NAMALWA (cell line): ENCODE data around the gene RAB3C.
"Not testable (repeated sequence)": the region's sequence is repeated elsewhere in the genome, so short reads cannot be mapped to it uniquely, and the experiment has no call there.

Experiments used
- DNase-seq: peaks from one replicate; pipeline ENCODE4 v3.0.0-alpha.2; 2015; ENCODE audit warnings: low spot score

The RAB3C gene

GRCh38 chr5:58582803-58583491, at the start of gene RAB3C:
Gene RAB3C, plus strand, starts transcription at chr5:58583075. Its CDS starts 134 bp downstream, at chr5:58583209.
- DNase-seq: no peak

- DNase-seq: not testable (repeated sequence)
Observed at GRCh38 chr5:58541935-58542334, 40.9 kb upstream of the RAB3C start.

GRCh38 chr5:58542709-58543108, 40.2 kb upstream of the RAB3C start:
- no peak for DNase-seq

GRCh38 chr5:58543723-58544122, 39.2 kb upstream of the RAB3C start:
- no peak for DNase-seq

- no peak for DNase-seq
Observed at GRCh38 chr5:58544195-58544594, 38.7 kb upstream of the RAB3C start.

GRCh38 chr5:58544926-58545325, 37.9 kb upstream of the RAB3C start:
- DNase-seq: no peak

GRCh38 chr5:58545912-58546311, 37.0 kb upstream of the RAB3C start:
- DNase-seq: no peak

GRCh38 chr5:58548068-58548467, 34.8 kb upstream of the RAB3C start:
- no peak for DNase-seq

GRCh38 chr5:58551492-58551891, 31.4 kb upstream of the RAB3C start:
- DNase-seq: no peak

GRCh38 chr5:58557665-58558338, 25.1 kb upstream of the RAB3C start:
- not testable (repeated sequence) for DNase-seq

GRCh38 chr5:58563016-58563700, 19.7 kb upstream of the RAB3C start:
- not testable (repeated sequence) for DNase-seq

GRCh38 chr5:58564043-58564832, 18.6 kb upstream of the RAB3C start:
- not testable (repeated sequence) for DNase-seq

GRCh38 chr5:58565033-58565432, 17.8 kb upstream of the RAB3C start:
- DNase-seq: no peak

GRCh38 chr5:58571501-58571900, 11.4 kb upstream of the RAB3C start:
- DNase-seq: no peak

- DNase-seq: not testable (repeated sequence)
Observed at GRCh38 chr5:58572973-58573372, 9.9 kb upstream of the RAB3C start.

GRCh38 chr5:58579781-58580180, 3.1 kb upstream of the RAB3C start:
- DNase-seq: no peak

GRCh38 chr5:58582019-58582802, 664 bp upstream of the RAB3C start:
- no peak for DNase-seq

- DNase-seq: no peak
Observed at GRCh38 chr5:58595952-58596351, 13.1 kb downstream of the RAB3C start.

GRCh38 chr5:58598440-58598839, 15.6 kb downstream of the RAB3C start:
- no peak for DNase-seq

- no peak for DNase-seq
Observed at GRCh38 chr5:58599217-58599616, 16.3 kb downstream of the RAB3C start.

GRCh38 chr5:58600613-58601012, 17.7 kb downstream of the RAB3C start:
- peak; percentile 4 for DNase-seq
